HG02943 (cell line): ENCODE measurements around the gene PRKG1.

Experiments used
- ATAC-seq: cut with Tn5 transposase; IDR thresholded peaks from one replicate; pipeline ENCODE4 v1.9.1; 2021; ENCODE audit warnings: mild to moderate bottlenecking, low read depth, moderate library complexity; ENCODE audit not compliant: unreplicated experiment

Gene PRKG1

GRCh38 chr10:52346394-52347326, 1272.4 kb downstream of the PRKG1 start:
- no peak for ATAC-seq

- no peak for ATAC-seq
Observed at GRCh38 chr10:52347327-52347667, 1273.0 kb downstream of the PRKG1 start.
